Measurements from ENCODE around the gene MIA. TPM values are rescaled to one million over a fixed set of nuclear protein-coding genes. Genes with fewer than 3 reads are reported as not detected.

Gene MIA
- total and polyA plus RNA-seq, 2 of the 4 experiments (the other 2 are of a cell fraction): 0.44 TPM; not detected in 1

DNA sequence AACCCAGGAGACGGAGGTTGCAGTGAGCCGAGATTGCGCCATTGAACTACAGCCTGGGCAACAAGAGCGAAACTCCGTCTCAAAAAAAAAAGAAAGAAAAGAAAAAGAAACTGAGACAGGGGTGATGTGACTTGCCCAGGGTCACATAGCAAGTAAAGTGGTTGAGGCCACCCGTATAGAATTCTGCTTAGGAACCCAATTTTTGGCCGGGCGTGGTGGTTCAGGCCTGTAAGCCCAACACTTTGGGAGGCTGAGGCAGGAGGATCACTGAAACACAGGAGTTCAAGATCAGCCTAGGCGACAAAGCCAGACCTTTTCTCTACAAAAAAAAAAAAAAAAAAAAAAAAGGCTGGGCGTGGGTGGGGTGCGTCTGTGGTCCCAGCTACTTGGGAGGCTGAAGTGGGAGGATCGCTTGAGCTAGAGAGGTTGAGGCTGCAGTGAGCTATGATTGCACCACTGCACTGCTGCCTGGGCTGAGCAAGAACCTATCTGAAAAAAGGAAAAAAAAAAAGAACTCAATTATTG lies 23.0 kb upstream of the MIA start:
- no peak overlapping the region for H3K9ac ChIP-seq (ENCODE audit: low read depth, low read length)
- H3K18ac ChIP-seq (ENCODE audit: low read depth, low read length): no peak overlapping the region
- no peak overlapping the region for H2AFZ ChIP-seq (replicated peaks; ENCODE audit: low read length, poor library complexity)
- POLR2A ChIA-PET (ENCODE audit: unreplicated experiment): interaction anchor here (0.6 kb wide), 1 partner anchor 30 kb away, joined by 3 read pairs; no protein-coding TSS in a partner anchor
- DNase-seq (no peak), ATAC-seq (ENCODE audit: low read depth) (no peak)
- dilution Hi-C loops (cut with HindIII; ENCODE audit: low sequenced_read_pairs, unreplicated experiment) (no loop called here), in situ Hi-C loops (cut with MboI; ENCODE audit: low sequenced_read_pairs) (no loop called here), intact Hi-C loops (cut with micrococcal nuclease) (loop anchor here (5.0 kb wide), 1 partner anchor 45 kb away; the partner anchor contains the start of gene EGLN2)
- no peak overlapping the region for H2BK5ac ChIP-seq (ENCODE audit: low read depth, low read length, poor library complexity, severe bottlenecking)
- H3K23ac ChIP-seq (ENCODE audit: low read depth, low read length): 0 out of 2 replicates have a peak overlapping the region, but pooled peaks have one; percentile 28
- H3K27ac ChIP-seq (ENCODE audit: insufficient read depth, low read length): no peak overlapping the region; the same call in 1 of the 2 replicates
- H3K4me1 ChIP-seq (ENCODE audit: control insufficient read depth, insufficient read depth, low read length): peaks cover 9% of the 10 kb centered on the region
- H4K20me1 ChIP-seq (ENCODE audit: insufficient read depth, low read length): peaks cover 33% of the 10 kb centered on the region
- no peak overlapping the region for H2BK15ac ChIP-seq (ENCODE audit: low read depth, low read length)
- H3K4me3 ChIP-seq (ENCODE audit: insufficient read depth, low read depth, low read length): no peak overlapping the region; the same call in 1 of the 2 replicates
- H4K5ac ChIP-seq (ENCODE audit: low read depth, low read length): no peak overlapping the region
- peak overlapping the region in 1 of 2 experiments; percentile 43; a peak in 1 of 4 replicates for H4K8ac ChIP-seq (ENCODE audit: low read depth in 2 of 2, low read length in 2 of 2)
- H2AK5ac ChIP-seq (ENCODE audit: low read depth, low read length): peak overlapping the region; percentile 60
- 68% methylated on average over 5 of the region's 12 CpGs; no CpG with 5 or more reads in 1 of the 2 experiments for WGBS, 2 experiments (ENCODE audit: extremely low coverage in 2 of 2, insufficient read length in 1 of 2)
- no peak overlapping the region for H4K91ac ChIP-seq (ENCODE audit: insufficient read depth, low read depth, low read length)
- H3K14ac ChIP-seq (replicated peaks; ENCODE audit: low read depth, low read length): no peak overlapping the region
- no peak overlapping the region for H2BK120ac ChIP-seq (ENCODE audit: low read depth, low read length)
- H3K4me2 ChIP-seq (ENCODE audit: low read depth, low read length): peak overlapping the region; percentile 99
- no peak overlapping the region for H2BK20ac ChIP-seq (ENCODE audit: low read depth, low read length)
- H2AK9ac ChIP-seq (replicated peaks; ENCODE audit: low read depth, low read length, poor library complexity): peak overlapping the region; percentile 22
- no peak overlapping the region for H3K56ac ChIP-seq (ENCODE audit: extremely low read depth, insufficient read depth, low read length)
- CTCF ChIA-PET: interaction anchor here (0.7 kb wide), 1 partner anchor 19 kb away, joined by 3 read pairs; no protein-coding TSS in a partner anchor
- no peaks in the 10 kb centered on the region for H3K27me3 ChIP-seq (ENCODE audit: control insufficient read depth, insufficient read depth, low read length)
- H3K9me3 ChIP-seq (ENCODE audit: control insufficient read depth, insufficient read depth, low read length): no peaks in the 10 kb centered on the region
- no peak overlapping the region for H3K4ac ChIP-seq (ENCODE audit: low read depth, low read length)
- TF ChIP-seq MXI1 (IDR thresholded peaks at IDR 0.05; ENCODE audit: borderline replicate concordance, low read depth, low read length) (no peak), MAFK (IDR thresholded peaks at IDR 0.05; ENCODE audit: low read depth, low read length) (no peak)
- no TSS peak for BruUV-seq (replicated peaks)
- H3K79me1 ChIP-seq (ENCODE audit: low read depth in 1 of 2, low read length in 2 of 2): peaks cover 29 to 56% of the 10 kb centered on the region in 2 experiments
- H3K9me1 ChIP-seq (ENCODE audit: insufficient read depth, low read length): peaks cover 15% of the 10 kb centered on the region; the same call in 1 of the 2 replicates
- peaks cover 20% of the 10 kb centered on the region for H3K36me3 ChIP-seq (ENCODE audit: control insufficient read depth, insufficient read depth, low read length)
